Activated T-cell treated with anti-CD3 and anti-CD28 coated beads, Interleukin-2, amount 50 U/mL, for 72 hours (primary cell): ENCODE results near the gene TLR5. TPM values are rescaled to one million over a fixed set of nuclear protein-coding genes. Genes with fewer than 3 reads are reported as not detected.

Source experiments
- ATAC-seq, 2 donors: fragments of 150-1000 bp; cut with Tn5 transposase; replicated peaks in 1 of 2; 2 replicates each; pipeline ENCODE4 v1.10.0; 2021; ENCODE audit warnings: moderate library complexity in 2 of 2, mild to moderate bottlenecking in 1 of 2
- DNase-seq, 2 donors: peaks; one replicate each; pipeline ENCODE4 v3.0.0; 2021 to 2022; ENCODE audit warnings: mixed read lengths in 1 of 2
- H3K27ac Mint-ChIP-seq: one replicate; pipeline ENCODE4 v1.8.0; 2022; ENCODE audit warnings: mild to moderate bottlenecking, moderate library complexity, mixed read lengths
- H3K27me3 Mint-ChIP-seq: one replicate; pipeline ENCODE4 v1.8.0; 2022; ENCODE audit warnings: low read depth, mixed read lengths
- H3K36me3 Mint-ChIP-seq, 2 donors: one replicate each; pipeline ENCODE4 v1.8.0; 2022; ENCODE audit warnings: mixed read lengths in 2 of 2, mild to moderate bottlenecking in 1 of 2; ENCODE audit not compliant: insufficient read depth in 2 of 2
- H3K4me1 Mint-ChIP-seq: one replicate; pipeline ENCODE4 v1.8.0; 2022; ENCODE audit warnings: low read depth, mixed read lengths
- H3K4me3 Mint-ChIP-seq, 2 donors: one replicate each; pipeline ENCODE4 v1.8.0; 2022; ENCODE audit warnings: mild to moderate bottlenecking in 2 of 2, mixed read lengths in 2 of 2, moderate library complexity in 2 of 2
- H3K9me3 Mint-ChIP-seq, 2 donors: one replicate each; pipeline ENCODE4 v1.8.0; 2022; ENCODE audit warnings: mixed read lengths in 2 of 2
- total RNA-seq, 2 donors: library from RNA; stranded (reverse); gene quantifications; one replicate each; pipeline ENCODE4 v1.2.3, GENCODE V29; 2022

The TLR5 gene
- total RNA-seq, 2 donors from 2014 or later: 0.60 to 1.4 TPM

DNA sequence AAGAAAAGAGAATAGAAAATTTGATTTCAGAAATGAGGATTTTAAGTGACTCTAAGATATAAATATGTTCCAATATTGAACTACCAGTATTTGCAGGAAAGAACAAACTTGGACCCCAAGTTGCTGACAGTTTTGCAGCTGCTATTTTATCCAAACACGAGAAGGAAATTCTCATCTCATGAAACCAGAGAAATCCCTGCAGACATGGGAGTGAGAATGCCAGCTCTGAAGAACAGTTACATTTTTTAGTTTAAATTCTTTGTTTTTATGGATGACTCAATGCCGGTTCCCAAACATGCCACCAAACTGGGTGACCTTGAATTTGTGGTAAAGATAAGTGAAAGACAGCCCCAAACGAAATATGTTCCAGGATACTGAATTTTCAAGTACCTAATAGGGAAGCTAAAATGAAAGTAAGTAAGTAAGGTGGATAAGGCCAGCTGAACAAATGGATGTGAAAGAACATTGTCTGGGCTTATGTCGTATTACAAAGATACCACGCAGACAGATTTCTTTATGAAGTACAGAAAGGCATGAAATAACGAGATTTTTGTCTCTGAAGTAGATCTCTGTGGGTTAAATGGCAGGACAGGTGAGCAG, 19.9 kb downstream of the TLR5 start:
- Mint-ChIP-seq H3K36me3 (no peaks in the 10 kb centered on the region), H3K9me3 (no peaks in the 10 kb centered on the region), H3K4me3 (peak overlapping the region; percentile 26 to 70), H3K27me3 (no peaks in the 10 kb centered on the region), H3K27ac (no peak overlapping the region), H3K4me1 (peaks cover 8% of the 10 kb centered on the region)
- no peak for DNase-seq
- no peak for ATAC-seq

DNA sequence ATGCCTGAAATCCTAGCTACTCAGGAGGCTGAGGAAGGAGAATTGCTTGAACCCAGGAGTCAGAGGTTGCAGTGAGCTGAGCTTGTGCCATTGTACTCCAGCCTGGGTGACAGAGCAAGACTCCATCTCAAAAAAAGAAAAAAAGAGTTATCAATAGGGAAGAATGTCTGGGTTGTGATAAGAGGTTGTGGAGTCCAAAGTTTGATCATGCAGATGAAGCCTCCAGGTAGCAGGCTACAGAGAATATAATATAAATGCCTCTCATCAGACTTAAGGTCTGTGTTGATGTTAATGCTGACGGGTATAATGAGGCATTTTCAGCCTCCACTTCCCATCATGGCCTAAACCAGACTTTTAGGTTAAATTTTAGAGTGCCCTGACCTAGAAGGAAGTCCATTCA, 24.6 kb downstream of the TLR5 start:
- H3K27ac Mint-ChIP-seq: no peak overlapping the region
- H3K9me3 Mint-ChIP-seq: peaks cover 0 to 2% of the 10 kb centered on the region in 2 donors
- H3K36me3 Mint-ChIP-seq: no peaks in the 10 kb centered on the region
- H3K27me3 Mint-ChIP-seq: no peaks in the 10 kb centered on the region
- ATAC-seq (no peak), DNase-seq (no peak)
- peaks cover 3% of the 10 kb centered on the region for H3K4me1 Mint-ChIP-seq
- no peak overlapping the region for H3K4me3 Mint-ChIP-seq

DNA sequence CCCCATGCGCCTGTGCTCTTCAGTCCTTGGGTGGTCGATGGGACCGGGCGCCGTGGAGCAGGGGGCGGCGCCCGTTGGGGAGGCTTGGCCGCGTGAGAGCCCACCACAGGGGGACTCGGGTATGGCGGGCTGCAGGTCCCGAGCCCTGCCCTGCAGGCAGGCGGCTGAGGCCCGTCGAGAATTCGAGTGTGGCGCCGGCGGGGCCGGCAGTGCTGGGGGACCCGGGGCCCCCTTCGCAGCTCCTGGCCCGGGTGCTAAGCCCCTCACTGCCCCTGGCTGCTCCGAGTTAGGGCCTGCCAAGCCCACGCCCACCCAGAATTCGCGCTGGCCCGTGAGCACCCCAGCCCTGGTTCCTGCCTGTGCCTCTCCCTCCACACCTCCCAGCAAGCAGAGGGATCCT, 26.1 kb downstream of the TLR5 start:
- Mint-ChIP-seq H3K27me3 (no peaks in the 10 kb centered on the region), H3K4me1 (no peaks in the 10 kb centered on the region), H3K4me3 (no peak overlapping the region), H3K9me3 (peaks cover 0 to 2% of the 10 kb centered on the region in 2 donors), H3K36me3 (no peaks in the 10 kb centered on the region), H3K27ac (no peak overlapping the region)
- no peak for ATAC-seq
- DNase-seq: no peak

DNA sequence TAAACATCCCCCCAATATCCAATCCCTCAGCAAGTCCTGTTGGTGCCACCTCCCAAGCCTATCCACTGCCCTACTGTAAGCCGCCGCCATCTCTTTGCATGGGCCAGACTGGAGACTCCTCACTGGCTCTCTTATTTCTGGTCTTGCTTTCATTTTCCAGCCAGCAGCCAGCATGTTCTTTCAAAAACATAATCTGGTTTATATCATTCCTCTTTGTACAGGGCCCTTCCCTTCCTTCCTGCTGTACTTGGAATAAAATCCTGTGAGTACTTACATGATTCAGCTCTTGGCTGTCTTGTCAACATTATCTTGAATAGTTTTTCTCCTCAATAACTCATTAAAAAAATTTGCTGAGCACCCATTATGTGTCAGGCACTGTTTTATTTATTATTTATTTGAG, 28.2 kb downstream of the TLR5 start:
- Mint-ChIP-seq H3K36me3 (no peaks in the 10 kb centered on the region), H3K4me3 (no peak overlapping the region), H3K9me3 (peaks cover 0 to 2% of the 10 kb centered on the region in 2 donors), H3K27me3 (no peaks in the 10 kb centered on the region), H3K4me1 (peaks cover 18% of the 10 kb centered on the region), H3K27ac (no peak overlapping the region)
- ATAC-seq (no peak), DNase-seq (no peak)

DNA sequence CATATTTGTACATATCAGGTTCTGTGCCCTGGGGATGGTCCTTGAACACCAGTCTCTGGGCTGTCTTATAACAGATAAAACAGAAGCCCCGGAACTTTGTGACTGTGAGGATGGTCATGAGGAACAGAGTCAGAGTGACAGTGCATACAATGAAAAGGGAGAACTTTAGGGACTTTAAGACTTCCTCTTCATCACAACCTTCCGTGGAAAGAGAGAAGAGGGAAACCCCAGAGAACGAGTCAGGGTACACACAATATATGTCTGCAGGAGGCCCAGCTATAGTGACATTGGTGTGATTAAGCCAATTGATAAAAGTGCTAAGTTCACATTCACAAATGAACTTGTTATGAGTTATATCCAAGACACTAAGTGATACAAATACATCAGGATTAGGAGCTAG, 32.1 kb downstream of the TLR5 start:
- H3K27ac Mint-ChIP-seq: no peak overlapping the region
- H3K36me3 Mint-ChIP-seq: no peaks in the 10 kb centered on the region
- peaks cover 0 to 2% of the 10 kb centered on the region in 2 donors for H3K9me3 Mint-ChIP-seq
- ATAC-seq (peak; percentile 33 to 36), DNase-seq (no peak)
- peaks cover 25% of the 10 kb centered on the region for H3K4me1 Mint-ChIP-seq
- peaks cover 10% of the 10 kb centered on the region for H3K27me3 Mint-ChIP-seq
- H3K4me3 Mint-ChIP-seq: no peak overlapping the region

DNA sequence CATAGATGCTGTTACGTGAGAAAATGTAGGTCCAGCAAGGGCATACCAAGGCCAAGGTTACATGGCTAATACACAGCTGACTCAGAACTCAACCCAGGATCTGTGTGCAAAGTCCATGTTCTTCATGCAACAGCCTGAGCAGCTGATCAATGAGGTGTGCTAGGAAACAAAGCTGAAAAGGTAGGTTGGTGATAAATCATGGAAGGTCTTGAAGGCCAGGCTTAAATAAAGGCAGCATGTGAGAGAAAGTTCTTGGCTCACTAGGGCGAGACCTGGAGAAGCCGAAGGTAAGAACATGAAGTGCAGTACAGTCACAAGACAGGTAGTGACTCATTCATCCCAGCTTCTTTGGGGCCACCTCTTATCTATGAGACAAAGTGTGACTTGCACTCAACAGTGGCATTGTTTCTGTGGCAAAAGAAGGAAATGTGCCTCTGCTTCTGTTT, 33.4 kb downstream of the TLR5 start:
- Mint-ChIP-seq H3K27ac (peak overlapping the region; percentile 38), H3K36me3 (no peaks in the 10 kb centered on the region), H3K4me1 (peaks cover 25% of the 10 kb centered on the region), H3K4me3 (peak overlapping the region; percentile 31 to 32), H3K27me3 (peaks cover 10% of the 10 kb centered on the region), H3K9me3 (no peaks in the 10 kb centered on the region)
- ATAC-seq: peak; percentile 85 to 99
- peak; percentile 8 to 27 for DNase-seq

DNA sequence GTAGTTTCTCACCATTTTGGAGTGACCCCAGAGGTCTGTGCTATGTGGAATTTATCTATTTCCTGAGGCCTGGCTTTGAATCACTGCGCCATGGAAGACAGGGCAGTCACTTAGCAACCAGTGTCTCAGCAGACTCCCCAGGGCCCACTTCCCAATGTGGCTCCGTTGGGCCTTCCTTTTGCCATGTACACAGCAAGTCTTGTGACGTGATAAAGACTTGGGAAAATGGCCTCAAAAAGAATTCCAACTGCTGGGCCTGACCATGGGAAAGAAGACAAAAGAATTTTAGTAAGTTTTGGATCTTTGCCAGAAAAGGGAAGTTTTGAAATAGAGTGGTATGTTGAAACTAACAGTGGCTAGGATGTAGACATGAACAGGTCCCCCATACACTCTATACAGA, 36.2 kb downstream of the TLR5 start:
- no peak overlapping the region for H3K27ac Mint-ChIP-seq
- no peak overlapping the region for H3K4me3 Mint-ChIP-seq
- peaks cover 25% of the 10 kb centered on the region for H3K4me1 Mint-ChIP-seq
- DNase-seq (no peak), ATAC-seq (no peak)
- H3K36me3 Mint-ChIP-seq: peaks cover 0 to under 1% of the 10 kb centered on the region in 2 donors
- no peaks in the 10 kb centered on the region for H3K9me3 Mint-ChIP-seq
- peaks cover 10% of the 10 kb centered on the region for H3K27me3 Mint-ChIP-seq

DNA sequence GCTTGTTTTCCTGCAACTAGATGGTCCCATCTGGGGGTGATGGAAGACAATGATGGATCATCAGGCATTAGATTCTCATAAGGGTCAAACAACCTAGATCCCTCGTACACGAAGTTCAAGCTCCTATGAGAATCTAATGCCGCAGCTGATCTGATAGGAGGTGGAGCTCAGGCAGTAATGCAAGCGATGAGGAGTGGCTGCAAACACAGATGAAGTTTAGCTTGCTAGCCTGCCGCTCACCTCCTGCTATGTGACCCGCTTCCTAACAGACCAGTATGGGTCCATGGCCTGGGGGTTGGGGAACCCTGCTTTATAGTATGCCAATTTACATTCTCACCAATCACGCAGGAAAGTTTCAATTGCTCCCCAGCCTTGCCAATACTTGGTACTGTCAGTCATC, 37.5 kb downstream of the TLR5 start:
- H3K4me3 Mint-ChIP-seq: no peak overlapping the region
- peaks cover 14% of the 10 kb centered on the region for H3K4me1 Mint-ChIP-seq
- DNase-seq (no peak), ATAC-seq (no peak)
- no peaks in the 10 kb centered on the region for H3K9me3 Mint-ChIP-seq
- H3K36me3 Mint-ChIP-seq: peaks cover 0 to 2% of the 10 kb centered on the region in 2 donors
- H3K27me3 Mint-ChIP-seq: peaks cover 10% of the 10 kb centered on the region
- no peak overlapping the region for H3K27ac Mint-ChIP-seq

DNA sequence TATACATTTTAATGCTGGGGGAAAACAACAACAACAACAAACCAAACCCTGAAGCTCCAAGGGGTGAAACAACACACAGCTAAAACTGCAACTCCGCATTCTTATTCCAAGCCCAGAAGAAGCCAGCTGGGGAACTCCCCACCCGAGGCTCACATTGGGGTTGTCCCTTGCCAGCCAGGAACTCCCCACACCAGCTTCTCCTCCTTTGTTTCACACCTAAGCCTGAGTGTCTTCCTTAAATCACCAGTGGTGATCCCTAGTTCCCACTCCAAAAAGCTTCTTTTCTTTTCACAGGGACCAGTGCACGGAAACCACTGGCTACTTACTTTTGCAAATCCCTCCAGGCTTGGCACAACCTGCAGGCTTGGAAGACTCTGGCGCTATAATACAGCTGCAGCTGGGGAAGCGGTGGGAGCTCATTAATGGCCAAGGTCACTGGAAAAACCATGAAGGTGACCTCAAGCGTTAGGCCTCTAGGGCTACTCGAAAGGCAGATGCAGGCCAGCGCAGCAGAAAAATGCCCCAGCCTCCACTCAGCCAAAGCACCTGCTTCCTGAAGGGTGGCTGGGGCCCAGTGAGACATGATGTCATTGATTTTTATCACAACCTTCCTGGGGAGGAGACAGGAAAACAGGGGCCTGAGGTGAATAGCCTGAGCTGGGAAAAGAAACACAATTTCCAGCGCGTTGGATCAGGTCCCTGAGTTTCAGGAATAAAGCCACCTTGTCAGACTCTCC, 40.1 kb downstream of the TLR5 start:
- H3K9me3 Mint-ChIP-seq: peaks cover 0 to 2% of the 10 kb centered on the region in 2 donors
- ATAC-seq: no peak
- DNase-seq: no peak
- peaks cover 2 to 4% of the 10 kb centered on the region in 2 donors for H3K36me3 Mint-ChIP-seq
- peaks cover under 1% of the 10 kb centered on the region for H3K27me3 Mint-ChIP-seq
- no peaks in the 10 kb centered on the region for H3K4me1 Mint-ChIP-seq
- no peak overlapping the region for H3K27ac Mint-ChIP-seq
- no peak overlapping the region for H3K4me3 Mint-ChIP-seq

DNA sequence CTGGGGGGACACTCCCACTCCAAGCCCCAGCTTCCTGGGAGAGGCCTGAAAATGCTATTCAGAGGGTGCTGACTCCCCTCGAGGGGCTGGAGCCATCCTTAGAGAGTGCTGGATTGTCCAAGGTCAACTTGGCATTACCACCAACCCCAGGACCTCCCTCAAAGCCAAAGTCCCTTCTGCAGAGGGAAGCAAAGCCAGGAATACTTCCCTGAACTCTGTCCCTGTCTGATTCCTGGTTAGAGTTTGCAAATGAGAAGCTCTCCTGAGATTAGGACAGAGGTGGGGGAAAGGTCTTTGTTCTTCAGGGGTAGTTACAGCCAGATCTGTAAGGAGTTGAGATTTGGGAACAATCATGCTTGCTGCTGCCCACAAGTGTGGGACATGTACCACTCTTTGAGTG, 45.3 kb downstream of the TLR5 start:
- DNase-seq (no peak), ATAC-seq (no peak)
- peaks cover 2 to 4% of the 10 kb centered on the region in 2 donors for H3K36me3 Mint-ChIP-seq
- no peak overlapping the region for H3K4me3 Mint-ChIP-seq
- H3K27me3 Mint-ChIP-seq: no peaks in the 10 kb centered on the region
- H3K9me3 Mint-ChIP-seq: peaks cover 0 to 2% of the 10 kb centered on the region in 2 donors
- no peak overlapping the region for H3K27ac Mint-ChIP-seq
- H3K4me1 Mint-ChIP-seq: no peaks in the 10 kb centered on the region

DNA sequence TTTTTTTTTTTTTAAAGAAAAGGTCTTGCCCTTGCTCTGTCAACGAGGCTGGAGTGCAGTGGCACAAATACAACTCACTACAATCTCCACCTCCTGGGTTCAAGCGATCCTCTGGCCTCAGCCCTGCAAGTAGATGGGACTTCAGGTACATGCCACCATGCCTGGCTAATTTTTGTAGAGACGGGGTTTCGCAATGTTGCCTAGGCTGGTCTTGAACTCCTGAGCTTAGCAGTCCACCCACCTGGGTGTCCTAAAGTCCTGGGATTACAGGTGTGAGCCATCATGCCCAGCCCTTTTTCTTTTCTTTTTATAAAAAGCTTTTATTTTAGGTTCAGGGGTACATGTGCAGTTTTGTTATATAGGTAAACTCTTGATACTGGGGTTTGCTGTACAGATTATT, 47.2 kb downstream of the TLR5 start:
- H3K27me3 Mint-ChIP-seq: no peaks in the 10 kb centered on the region
- H3K9me3 Mint-ChIP-seq: peaks cover 0 to 2% of the 10 kb centered on the region in 2 donors
- peaks cover 2% of the 10 kb centered on the region in 2 donors for H3K36me3 Mint-ChIP-seq
- no peak for ATAC-seq
- H3K4me1 Mint-ChIP-seq: no peaks in the 10 kb centered on the region
- no peak overlapping the region for H3K27ac Mint-ChIP-seq
- no peak for DNase-seq
- no peak overlapping the region for H3K4me3 Mint-ChIP-seq

DNA sequence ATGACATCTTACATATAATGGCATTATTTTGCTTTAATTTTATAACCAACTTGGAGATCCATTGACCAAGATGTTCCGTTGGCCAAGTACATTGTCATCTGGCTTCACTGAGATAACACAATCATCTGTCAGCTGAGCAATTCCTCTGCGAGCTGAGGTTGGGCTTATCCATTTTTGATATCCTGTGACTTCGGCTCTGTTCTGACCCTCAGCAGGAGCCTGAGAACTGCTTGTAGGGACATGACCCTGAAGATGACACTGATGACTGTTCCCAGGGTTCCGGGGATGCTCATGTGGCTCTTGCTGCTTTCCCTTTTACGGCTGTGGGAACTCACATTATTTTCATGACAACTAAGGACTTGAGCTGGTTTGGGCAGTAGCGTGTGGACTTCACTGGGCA, 51.2 kb downstream of the TLR5 start:
- Mint-ChIP-seq H3K27me3 (no peaks in the 10 kb centered on the region), H3K27ac (no peak overlapping the region), H3K4me1 (peaks cover 7% of the 10 kb centered on the region), H3K4me3 (no peak overlapping the region), H3K36me3 (no peaks in the 10 kb centered on the region), H3K9me3 (no peaks in the 10 kb centered on the region)
- ATAC-seq: no peak
- DNase-seq: no peak

DNA sequence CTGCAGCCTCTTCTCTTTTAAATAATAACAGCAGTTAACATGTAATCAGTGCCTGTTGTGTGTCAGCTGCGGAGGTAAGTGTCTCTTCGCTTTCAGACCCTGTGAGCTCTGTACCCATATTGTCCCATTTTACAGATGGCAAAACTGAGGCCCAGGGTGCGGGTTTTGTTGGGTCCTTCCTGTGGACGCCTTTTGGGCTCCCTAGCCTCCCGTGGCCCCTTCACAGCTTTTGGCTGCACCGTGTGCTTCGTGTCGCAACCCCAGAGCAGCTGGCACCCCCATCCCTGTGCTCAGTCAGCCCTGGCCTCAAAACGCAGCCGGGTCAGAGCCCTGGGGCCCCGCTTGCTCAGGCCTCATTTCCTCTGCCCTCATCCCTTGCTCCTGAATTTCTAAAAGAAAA, 53.8 kb downstream of the TLR5 start:
- ATAC-seq: no peak
- Mint-ChIP-seq H3K27me3 (no peaks in the 10 kb centered on the region), H3K27ac (no peak overlapping the region), H3K36me3 (no peaks in the 10 kb centered on the region), H3K4me1 (peaks cover 7% of the 10 kb centered on the region), H3K4me3 (no peak overlapping the region), H3K9me3 (no peaks in the 10 kb centered on the region)
- no peak for DNase-seq
